Kidney (tissue), 14 donors: ENCODE data around the gene C1orf232. TPM values are rescaled to one million over a fixed set of nuclear protein-coding genes. Genes with fewer than 3 reads are reported as not detected.

Experiments used
- DNase-seq, 5 donors: peaks; one replicate each; pipeline ENCODE4 v3.0.0-alpha.2; 2013 to 2020
- FAIRE-seq: peaks from 2 replicates; lab custom pipeline; 2012; peaks lifted over from hg19 to GRCh38; lab: Jason Lieb, UNC
- H3K27ac ChIP-seq, 2 donors: one replicate each; pipeline ENCODE4 v1.7.0; 2013; ENCODE audit warnings: low read depth in 2 of 2, low read length in 2 of 2, inconsistent platforms in 1 of 2
- H3K27me3 ChIP-seq: one replicate; pipeline ENCODE4 v1.7.1; 2013; ENCODE audit warnings: low read length, inconsistent platforms; ENCODE audit not compliant: control insufficient read depth, insufficient read depth
- H3K36me3 ChIP-seq, 3 donors: one replicate each; pipeline versions ENCODE4 v1.7.0 to v1.7.1; 2013; ENCODE audit warnings: low read length in 3 of 3, control low read depth in 1 of 3, inconsistent platforms in 1 of 3; ENCODE audit not compliant: insufficient read depth in 3 of 3, control insufficient read depth in 2 of 3
- H3K4me1 ChIP-seq, 3 donors: one replicate each; pipeline versions ENCODE4 v1.7.0 to v1.7.1; 2013; ENCODE audit warnings: low read length in 3 of 3, inconsistent platforms in 1 of 3, low read depth in 1 of 3; ENCODE audit not compliant: control insufficient read depth in 2 of 3, insufficient read depth in 2 of 3
- H3K4me3 ChIP-seq, 3 donors: one replicate each; pipeline versions ENCODE4 v1.7.0 to v1.8.1; 2013; ENCODE audit warnings: low read length in 3 of 3, control low read depth in 1 of 3, inconsistent platforms in 1 of 3
- H3K9ac ChIP-seq, 3 donors: one replicate each; pipeline versions ENCODE4 v1.7.0 to v1.7.1; 2013; ENCODE audit warnings: low read length in 3 of 3, control low read depth in 1 of 3, inconsistent platforms in 1 of 3
- H3K9me3 ChIP-seq, 3 donors: one replicate each; pipeline versions ENCODE4 v1.7.0 to v1.7.1; 2013; ENCODE audit warnings: low read length in 3 of 3, control low read depth in 1 of 3, inconsistent platforms in 1 of 3; ENCODE audit not compliant: control insufficient read depth in 2 of 3, insufficient read depth in 1 of 3
- CTCF ChIP-seq: IDR thresholded peaks from 3 replicates; pipeline ENCODE4 v1.5.1; 2012; ENCODE audit warnings: mild to moderate bottlenecking, moderate library complexity, borderline replicate concordance; ENCODE audit not compliant: insufficient read depth; ENCODE audit errors: extremely low read depth
- intact Hi-C: fragments of 100-400 bp; cut with DNase I; formaldehyde crosslinking; loops from one replicate; pipeline ENCODE4 v1.11.1; 2022
- polyA plus RNA-seq: library from polyadenylated mRNA; stranded (reverse); fragments of 350-450 nt; fragmentation: Illumina TruSeq; extraction: RNeasy Lipid Tissue Mini Kit (QIAGEN cat#74804); gene quantifications from one replicate; pipeline ENCODE4 v1.2.3, GENCODE V29; 2014; ENCODE audit warnings: low read depth, low replicate concordance; ENCODE audit not compliant: insufficient read depth
- total RNA-seq: library from RNA; stranded (reverse); fragmentation: NEBNext Ultra II Directional; extraction: Animal tissue kit (Norgen Biotek cat#: 25700); gene quantifications from one replicate; pipeline ENCODE4 v1.2.1, GENCODE V29; 2021
- donor health status: control.
- donor health status: control.
- donor health status: control.
- donor health status: control.
- donor health status: control.
- donor health status: DM: yes; HTN: yes; CAD: no.
- donor health status: Normal renal cell carcinoma (clear cell type).

The C1orf232 gene
- total and polyA plus RNA-seq, 2 donors from 2014 or later, result not detected

GRCh38 chr1:26142159-26142558, 26.6 kb downstream of the C1orf232 start:
- DNase-seq (no peak), FAIRE-seq (no peak)
- H3K9ac ChIP-seq, result no peak overlapping the region
- no peaks in the 10 kb centered on the region for H3K9me3 ChIP-seq
- no peaks in the 10 kb centered on the region for H3K36me3 ChIP-seq
- no peak overlapping the region for H3K4me3 ChIP-seq
- intact Hi-C loops, result no loop called here
- no peak overlapping the region for H3K27ac ChIP-seq
- no peaks in the 10 kb centered on the region for H3K27me3 ChIP-seq
- no peak for TF ChIP-seq CTCF
- H3K4me1 ChIP-seq, result peaks cover 0 to 5% (median 0%) of the 10 kb centered on the region in 3 donors

GRCh38 chr1:26138974-26139558, 29.7 kb downstream of the C1orf232 start:
- intact Hi-C loops, result no loop called here
- no peaks in the 10 kb centered on the region for H3K4me1 ChIP-seq
- H3K9ac ChIP-seq, result no peak overlapping the region
- DNase-seq, result no peak
- FAIRE-seq, result no peak
- no peaks in the 10 kb centered on the region for H3K36me3 ChIP-seq
- no peak for TF ChIP-seq CTCF
- no peaks in the 10 kb centered on the region for H3K27me3 ChIP-seq
- no peaks in the 10 kb centered on the region for H3K9me3 ChIP-seq
- H3K27ac ChIP-seq, result no peak overlapping the region
- H3K4me3 ChIP-seq, result no peak overlapping the region

GRCh38 chr1:26134466-26134865, 34.3 kb downstream of the C1orf232 start:
- DNase-seq (no peak), FAIRE-seq (no peak)
- H3K36me3 ChIP-seq, result no peaks in the 10 kb centered on the region
- H3K9me3 ChIP-seq, result no peaks in the 10 kb centered on the region
- no peaks in the 10 kb centered on the region for H3K4me1 ChIP-seq
- no peak overlapping the region for H3K9ac ChIP-seq
- no peak for TF ChIP-seq CTCF
- no peaks in the 10 kb centered on the region for H3K27me3 ChIP-seq
- H3K27ac ChIP-seq, result no peak overlapping the region
- no peak overlapping the region for H3K4me3 ChIP-seq
- intact Hi-C loops, result no loop called here

- no peaks in the 10 kb centered on the region for H3K4me1 ChIP-seq
- no peaks in the 10 kb centered on the region for H3K9me3 ChIP-seq
- H3K27me3 ChIP-seq, result no peaks in the 10 kb centered on the region
- TF ChIP-seq CTCF, result no peak
- no peak for DNase-seq
- no peak overlapping the region for H3K27ac ChIP-seq
- H3K9ac ChIP-seq, result no peak overlapping the region
- no peak overlapping the region for H3K4me3 ChIP-seq
- FAIRE-seq, result no peak
- intact Hi-C loops, result no loop called here
- no peaks in the 10 kb centered on the region for H3K36me3 ChIP-seq
Observed at GRCh38 chr1:26132834-26133167, 36.0 kb downstream of the C1orf232 start.
